Transverse colon (tissue), 4 donors: ENCODE data around the gene ATOX1.

Experiments
- EP300 ChIP-seq: sonication (generic); formaldehyde crosslinking; IDR thresholded peaks from one replicate; pipeline ENCODE4 v1.6.1; 2017; ENCODE audit warnings: antibody characterized with exemption, low read depth
- POLR2A ChIP-seq: fragments of 450-650 bp; IDR thresholded peaks from one replicate; pipeline ENCODE4 v1.6.1; 2016; ENCODE audit warnings: antibody characterized with exemption, mild to moderate bottlenecking, moderate library complexity
- POLR2AphosphoS5 ChIP-seq, 3 donors: sonication (generic); formaldehyde crosslinking; IDR thresholded peaks; one replicate each; pipeline ENCODE4 v1.6.1; 2016; ENCODE audit warnings: antibody characterized with exemption in 3 of 3
- TF ChIP-seq, protein P1 (sequence below), 5 experiments: fragments of 200-600 bp in 3 of 5; fragments of 450-650 bp in 2 of 5; sonication (generic) in 3 of 5; IDR thresholded peaks; 1 replicate in 2 of 5; 2 replicates in 3 of 5; pipeline ENCODE4 v1.5.1; 2016 to 2017; ENCODE audit warnings: antibody characterized with exemption in 5 of 5, inconsistent platforms in 3 of 5, mild to moderate bottlenecking in 2 of 5, moderate library complexity in 1 of 5

DNA sequence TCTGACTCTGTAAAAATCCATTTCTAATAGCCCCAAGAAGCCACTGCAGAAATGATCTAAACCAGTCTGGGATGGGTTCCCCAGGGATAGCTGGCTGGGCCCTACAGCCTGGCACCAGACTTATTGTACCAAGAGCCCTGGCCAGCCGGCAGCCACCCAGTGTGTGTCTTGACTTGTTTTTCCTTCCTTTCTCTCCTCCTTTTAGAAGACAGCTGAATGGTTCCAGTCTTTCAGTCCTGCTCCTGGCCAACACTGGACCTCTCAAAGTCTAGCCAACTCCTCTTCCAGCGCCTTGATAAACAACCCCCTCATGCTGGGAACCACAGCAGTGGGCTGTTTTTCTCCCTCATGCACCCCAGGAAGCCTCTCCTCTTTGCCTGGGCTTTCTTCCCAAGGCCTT is 34.1 kb downstream of the ATOX1 start:
- TF ChIP-seq, protein P1, sequence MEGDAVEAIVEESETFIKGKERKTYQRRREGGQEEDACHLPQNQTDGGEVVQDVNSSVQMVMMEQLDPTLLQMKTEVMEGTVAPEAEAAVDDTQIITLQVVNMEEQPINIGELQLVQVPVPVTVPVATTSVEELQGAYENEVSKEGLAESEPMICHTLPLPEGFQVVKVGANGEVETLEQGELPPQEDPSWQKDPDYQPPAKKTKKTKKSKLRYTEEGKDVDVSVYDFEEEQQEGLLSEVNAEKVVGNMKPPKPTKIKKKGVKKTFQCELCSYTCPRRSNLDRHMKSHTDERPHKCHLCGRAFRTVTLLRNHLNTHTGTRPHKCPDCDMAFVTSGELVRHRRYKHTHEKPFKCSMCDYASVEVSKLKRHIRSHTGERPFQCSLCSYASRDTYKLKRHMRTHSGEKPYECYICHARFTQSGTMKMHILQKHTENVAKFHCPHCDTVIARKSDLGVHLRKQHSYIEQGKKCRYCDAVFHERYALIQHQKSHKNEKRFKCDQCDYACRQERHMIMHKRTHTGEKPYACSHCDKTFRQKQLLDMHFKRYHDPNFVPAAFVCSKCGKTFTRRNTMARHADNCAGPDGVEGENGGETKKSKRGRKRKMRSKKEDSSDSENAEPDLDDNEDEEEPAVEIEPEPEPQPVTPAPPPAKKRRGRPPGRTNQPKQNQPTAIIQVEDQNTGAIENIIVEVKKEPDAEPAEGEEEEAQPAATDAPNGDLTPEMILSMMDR (IDR thresholded peaks at IDR 0.05) = no peak
- TF ChIP-seq POLR2AphosphoS5 (IDR thresholded peaks at IDR 0.05) (no peak), EP300 (no peak), POLR2A (no peak)
